Testis (tissue), 2 donors: ENCODE data around the gene MEGF8.

Experiments used
- CTCF ChIP-seq, 3 experiments: fragments of 450-650 bp in 2 of 3; fragments of 200-600 bp in 1 of 3; sonication (generic) in 1 of 3; IDR thresholded peaks; one replicate each; pipeline ENCODE4 v1.5.1; 2016 to 2019; ENCODE audit warnings: antibody characterized with exemption in 3 of 3, mild to moderate bottlenecking in 2 of 3, moderate library complexity in 1 of 3
- POLR2A ChIP-seq: fragments of 450-650 bp; IDR thresholded peaks from one replicate; pipeline ENCODE4 v1.6.1; 2017; ENCODE audit warnings: antibody characterized with exemption, mild to moderate bottlenecking, moderate library complexity

- peak; percentile 91 to 96 (median 95) for TF ChIP-seq CTCF (IDR thresholded peaks at IDR 0.05)
- no peak for TF ChIP-seq POLR2A
Measured at GRCh38 chr19:42279902-42280814, 45.3 kb upstream of the MEGF8 start.
